SH-SY5Y (cell line): ENCODE data around the gene LTBP1.

Source experiments
- GATA2 ChIP-seq: IDR thresholded peaks from 2 replicates; pipeline ENCODE4 v1.6.1; 2011; ENCODE audit warnings: mild to moderate bottlenecking, low read depth, low read length
- GATA3 ChIP-seq: IDR thresholded peaks from 2 replicates; pipeline ENCODE4 v1.6.1; 2011; ENCODE audit warnings: low read depth, mild to moderate bottlenecking, low read length, moderate library complexity

- no peak for TF ChIP-seq GATA3
- no peak for TF ChIP-seq GATA2
These were observed 311.6 kb downstream of the LTBP1 start for GRCh38 chr2:33258387-33258786.
